Colonic mucosa (tissue), 4 donors: ENCODE measurements around the gene B3GNT9. TPM values are rescaled to one million over a fixed set of nuclear protein-coding genes. Genes with fewer than 3 reads are reported as not detected.

Experiments used
- DNase-seq: peaks from one replicate; pipeline ENCODE4 v3.0.0-alpha.2; 2020
- H3K27ac ChIP-seq: fragments of 200-600 bp; one replicate; pipeline ENCODE4 v1.8.0; 2021
- H3K27me3 ChIP-seq: fragments of 200-600 bp; one replicate; pipeline ENCODE4 v1.8.0; 2021
- H3K36me3 ChIP-seq: fragments of 200-600 bp; one replicate; pipeline ENCODE4 v1.8.0; 2021
- H3K4me1 ChIP-seq: fragments of 200-600 bp; one replicate; pipeline ENCODE4 v1.8.0; 2021; ENCODE audit warnings: mild to moderate bottlenecking
- H3K4me3 ChIP-seq: fragments of 200-600 bp; one replicate; pipeline ENCODE4 v1.8.0; 2021
- H3K9ac ChIP-seq, 2 donors: one replicate each; pipeline ENCODE4 v1.7.0; 2013; ENCODE audit warnings: control low read depth in 2 of 2, low read depth in 2 of 2, low read length in 2 of 2
- H3K9me3 ChIP-seq: fragments of 200-600 bp; one replicate; pipeline ENCODE4 v1.8.0; 2021
- CTCF ChIP-seq: fragments of 200-600 bp; IDR thresholded peaks from one replicate; pipeline ENCODE4 v1.8.0; 2022; ENCODE audit warnings: antibody characterized with exemption, mild to moderate bottlenecking
- intact Hi-C: fragments of 100-400 bp; cut with DNase I; formaldehyde crosslinking; loops from one replicate; pipeline ENCODE4 v1.14.1; 2022
- total RNA-seq, 2 donors: library from RNA; stranded (reverse); fragmentation: NEBNext Ultra II Directional in 1 of 2; extraction: Animal tissue kit (Norgen Biotek cat#: 25700) in 1 of 2; gene quantifications; one replicate each; pipeline ENCODE4 v1.2.1, GENCODE V29; 2021
- donor health status: healthy.
- donor health status: DM: no; HTN: no; CAD: no.
- donor health status: DM: no; HTN: no; CAD: no.

The B3GNT9 gene
- total RNA-seq, 2 donors from 2014 or later, result 4.4 to 4.9 TPM

GRCh38 chr16:67174706-67175231, 24.0 kb upstream of the B3GNT9 start:
- intact Hi-C loops, result no loop called here
- no peak for TF ChIP-seq CTCF
- H3K4me1 ChIP-seq, result peaks cover 19% of the 10 kb centered on the region
- no peaks in the 10 kb centered on the region for H3K27me3 ChIP-seq
- H3K9me3 ChIP-seq, result no peaks in the 10 kb centered on the region
- no peaks in the 10 kb centered on the region for H3K36me3 ChIP-seq
- no peak for DNase-seq
- peak overlapping the region; percentile 64 to 88 for H3K9ac ChIP-seq
- peak overlapping the region; percentile 50 for H3K4me3 ChIP-seq
- peak overlapping the region; percentile 94 for H3K27ac ChIP-seq

GRCh38 chr16:67173808-67174705, 23.3 kb upstream of the B3GNT9 start:
- Histone ChIP-seq H3K27ac (peak overlapping the region; percentile 94), H3K4me3 (peak overlapping the region; percentile 50), H3K9ac (peak overlapping the region; percentile 64 to 88), H3K9me3 (no peaks in the 10 kb centered on the region), H3K36me3 (no peaks in the 10 kb centered on the region), H3K4me1 (peaks cover 26% of the 10 kb centered on the region), H3K27me3 (no peaks in the 10 kb centered on the region)
- peak; percentile 92 for DNase-seq
- no peak for TF ChIP-seq CTCF
- intact Hi-C loops, result no loop called here

DNA sequence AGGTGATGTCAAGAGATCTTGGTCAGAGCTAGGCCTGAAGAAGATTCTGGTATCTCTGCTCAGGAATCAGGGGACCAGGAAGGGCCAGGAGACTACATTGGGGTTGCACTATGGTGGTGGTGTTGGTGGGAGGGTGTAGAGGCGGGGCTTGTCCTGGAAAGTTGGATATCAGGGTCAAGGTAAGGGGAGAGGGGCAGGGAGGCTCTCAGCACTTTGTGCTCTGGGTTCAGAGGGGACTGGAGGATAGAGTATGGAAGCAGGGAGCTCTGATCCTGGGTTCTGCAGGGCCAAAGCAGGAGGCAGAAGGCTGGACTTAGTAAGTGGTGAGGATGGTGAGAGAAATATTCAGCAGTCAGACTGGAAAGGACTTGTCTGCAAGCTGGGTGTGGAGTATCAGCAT, 22.5 kb upstream of the B3GNT9 start:
- Histone ChIP-seq H3K9me3 (no peaks in the 10 kb centered on the region), H3K4me1 (peaks cover 23% of the 10 kb centered on the region), H3K27me3 (no peaks in the 10 kb centered on the region), H3K4me3 (peak overlapping the region; percentile 50), H3K27ac (peak overlapping the region; percentile 94), H3K9ac (peak overlapping the region; percentile 64 to 88), H3K36me3 (no peaks in the 10 kb centered on the region)
- DNase-seq, result peak; percentile 25
- TF ChIP-seq CTCF, result no peak
- intact Hi-C loops, result no loop called here

DNA sequence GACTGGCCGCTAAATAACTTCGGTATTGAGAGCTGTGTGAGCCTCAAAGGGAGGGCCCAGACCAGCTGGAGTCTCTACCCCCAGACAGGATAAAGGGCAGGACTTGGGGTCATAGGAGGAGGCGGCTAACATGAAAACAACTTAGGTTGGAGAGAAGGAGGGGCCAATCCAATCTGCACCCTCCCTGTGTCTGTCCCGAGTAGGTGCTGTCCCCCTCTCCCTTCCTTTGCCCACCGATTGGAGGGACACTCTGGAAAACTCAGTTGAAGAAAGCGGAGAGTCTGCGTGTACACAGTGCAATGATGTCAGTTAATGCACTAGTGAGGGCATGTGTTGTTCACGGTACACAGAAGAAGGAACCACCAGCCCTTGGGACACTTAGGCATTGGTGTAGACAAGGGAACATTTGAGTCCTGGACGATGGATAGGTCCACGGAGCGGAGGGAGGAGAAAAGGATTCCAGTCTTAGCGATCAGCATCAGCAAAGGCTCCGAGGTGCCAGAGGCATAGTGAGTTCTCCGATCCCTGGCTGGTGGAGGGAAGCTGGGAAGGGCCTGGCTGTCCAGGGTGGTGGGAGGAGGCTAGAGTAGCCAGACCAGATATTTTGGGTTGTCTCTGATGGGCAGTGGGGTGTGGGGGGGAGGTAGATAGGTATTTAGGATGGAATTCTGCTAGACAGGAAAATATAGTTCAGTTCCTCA, 20.3 kb upstream of the B3GNT9 start:
- peaks cover 4% of the 10 kb centered on the region for H3K27me3 ChIP-seq
- peak overlapping the region; percentile 34 for H3K4me3 ChIP-seq
- no peak for TF ChIP-seq CTCF
- intact Hi-C loops, result no loop called here
- H3K27ac ChIP-seq, result peak overlapping the region; percentile 38
- DNase-seq, result peak; percentile 32
- peaks cover 23% of the 10 kb centered on the region for H3K4me1 ChIP-seq
- H3K9ac ChIP-seq, result peak overlapping the region; percentile 62 to 65
- H3K36me3 ChIP-seq, result no peaks in the 10 kb centered on the region
- no peaks in the 10 kb centered on the region for H3K9me3 ChIP-seq

DNA sequence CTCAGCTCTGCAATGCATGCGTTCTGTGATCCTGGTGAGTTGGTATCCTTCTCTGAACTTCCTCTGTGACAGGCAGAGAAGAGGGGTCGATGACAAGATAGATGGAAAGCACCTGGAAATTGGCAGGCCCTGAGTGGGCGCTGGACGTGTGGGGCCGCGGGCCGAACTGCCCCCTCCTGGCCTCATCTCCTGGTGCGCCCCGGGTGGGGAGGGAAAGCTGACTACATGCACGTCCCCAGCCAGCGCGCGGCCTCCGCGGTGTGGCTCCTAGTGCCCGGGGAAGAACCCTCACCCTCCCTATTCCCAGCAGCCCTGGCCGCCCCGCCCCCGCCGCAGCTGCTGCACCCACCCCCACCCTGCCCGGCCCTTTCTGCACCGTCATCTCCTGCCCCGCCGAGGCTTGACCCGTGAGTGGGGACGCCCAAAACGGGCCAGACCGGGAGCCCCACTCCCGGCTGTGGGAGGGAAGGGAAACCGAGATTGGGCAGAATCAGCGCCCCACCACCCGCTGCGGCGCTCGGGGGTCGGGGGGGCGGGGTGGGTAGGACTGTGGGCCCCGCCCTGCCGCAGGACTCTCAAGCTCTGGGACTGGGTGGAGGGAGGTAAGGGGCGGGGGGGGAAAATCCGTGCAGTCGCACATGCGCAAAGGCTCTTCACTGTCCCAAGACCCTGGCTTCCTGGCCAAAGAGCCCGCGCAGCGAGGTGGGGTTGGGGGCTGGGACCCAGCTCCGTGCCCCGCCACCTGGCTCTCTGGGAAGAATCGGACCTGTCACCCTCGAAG, 19.6 kb upstream of the B3GNT9 start, which contains the start of gene NOL3:
TSS of gene NOL3 (plus strand) at position 371 of the 781 bp plus-strand sequence.
- Histone ChIP-seq H3K36me3 (no peaks in the 10 kb centered on the region), H3K27ac (peak within 1 kb of the TSS; percentile 38), H3K4me3 (peak within 1 kb of the TSS; percentile 34), H3K4me1 (peaks cover 23% of the 10 kb centered on the region), H3K9ac (peak within 1 kb of the TSS; percentile 62 to 72), H3K27me3 (peaks cover 11% of the 10 kb centered on the region), H3K9me3 (no peaks in the 10 kb centered on the region)
- DNase-seq, result peak; percentile 89
- no peak for TF ChIP-seq CTCF
- intact Hi-C loops, result no loop called here
